ENCODE measurements around the gene LRRTM4.

GRCh38 chr2:77457665-77458064 is 64.5 kb downstream of the LRRTM4 start:
- TF ChIP-seq CTCF (IDR thresholded peaks at IDR 0.05) = no peak
- TF ChIP-seq POLR2A (IDR thresholded peaks at IDR 0.05) = no peak

Measured in esophagus squamous epithelium (tissue), 4 donors.